K562 (cell line): ENCODE results near the gene SEZ6. TPM values are rescaled to one million over a fixed set of nuclear protein-coding genes. Genes with fewer than 3 reads are reported as not detected.
A peak's percentile ranks its signal among the peaks of the same experiment; 100 is the strongest.

Experiments
- BCL6 ChIP-seq: fragments of 250-450 bp; sonication (Bioruptor Pico); IDR thresholded peaks from 2 replicates; pipeline ENCODE4 v1.4.0; 2020
- CREB1 ChIP-seq, 2 experiments: sonication (generic) in 1 of 2; formaldehyde crosslinking in 1 of 2; IDR thresholded peaks; 2 replicates each; pipeline versions ENCODE4 v1.6.1 to v1.8.0; 2012 to 2022; ENCODE audit warnings: inconsistent platforms in 1 of 2, mild to moderate bottlenecking in 1 of 2, missing genetic modification reagents in 1 of 2, moderate library complexity in 1 of 2
- ETV1 ChIP-seq: fragments of 450-650 bp; conservative IDR thresholded peaks from 2 replicates; pipeline ENCODE4 v1.6.1; 2016; ENCODE audit warnings: missing genetic modification characterization, control low read depth, low read depth, missing compliant biosample characterization
- FOXJ3 ChIP-seq: sonication (generic); formaldehyde crosslinking; IDR thresholded peaks from 2 replicates; pipeline ENCODE4 v1.4.0; 2020; ENCODE audit warnings: mild to moderate bottlenecking, missing genetic modification reagents
- MCM2 ChIP-seq: fragments of 450-650 bp; IDR thresholded peaks from 2 replicates; pipeline ENCODE4 v1.6.1; 2017; ENCODE audit warnings: low read depth, mild to moderate bottlenecking
- REST ChIP-seq, 2 experiments: fragments of 450-650 bp; formaldehyde crosslinking in 1 of 2; IDR thresholded peaks; 2 replicates each; pipeline versions ENCODE4 v1.4.0 to v1.6.1; 2014 to 2020; ENCODE audit warnings: mild to moderate bottlenecking in 2 of 2, borderline replicate concordance in 1 of 2, low read depth in 1 of 2
- SAFB ChIP-seq: fragments of 200-400 bp; formaldehyde crosslinking; IDR thresholded peaks from 2 replicates; pipeline ENCODE4 v1.6.1; 2017; ENCODE audit warnings: low read depth, low read length, borderline replicate concordance
- SMAD3 ChIP-seq: fragments of 450-650 bp; formaldehyde crosslinking; conservative IDR thresholded peaks from 2 replicates; pipeline ENCODE4 v1.4.0; 2020; ENCODE audit warnings: mild to moderate bottlenecking
- STAT6 ChIP-seq: sonication (generic); formaldehyde crosslinking; IDR thresholded peaks from 2 replicates; pipeline ENCODE4 v1.8.1; 2023; ENCODE audit warnings: mild to moderate bottlenecking, missing genetic modification reagents
- TBL1XR1 ChIP-seq, 2 experiments: IDR thresholded peaks; 2 replicates each; pipeline ENCODE4 v1.6.1; 2012; ENCODE audit warnings: improper control_type of control experiment in 2 of 2, low read length in 2 of 2, mild to moderate bottlenecking in 1 of 2
- ZNF263 ChIP-seq: sonication (generic); formaldehyde crosslinking; IDR thresholded peaks from 2 replicates; pipeline ENCODE4 v1.8.0; 2022; ENCODE audit warnings: mild to moderate bottlenecking, missing genetic modification reagents, borderline replicate concordance
- ZNF696 ChIP-seq: fragments of 250-450 bp; sonication (Bioruptor Pico); conservative IDR thresholded peaks from 2 replicates; pipeline ENCODE4 v1.4.0; 2020; ENCODE audit warnings: mild to moderate bottlenecking, moderate library complexity
- polyA plus RNA-seq, 8 experiments: library from polyadenylated mRNA; depleted of rRNA in 4 of 8; stranded (reverse) in 5 of 8; unstranded in 3 of 8; fragments of >200 nt; fragmentation: Nextera tagmentation in 2 of 8; fragmentation: Illumina TruSeq in 1 of 8; extraction: Ambion mirVana in 2 of 8; extraction: Trizol in 1 of 8; gene quantifications; 2 replicates each; pipeline versions ENCODE4 v1.2.1 to v1.2.3, GENCODE V29; 2011 to 2014; ENCODE audit warnings: inconsistent platforms in 1 of 8, missing spikeins in 1 of 8
- total RNA-seq, 7 experiments: library from RNA; depleted of rRNA in 6 of 7; stranded (reverse); fragments of >200 nt in 6 of 7; fragmentation: Illumina TruSeq in 2 of 7; extraction: Trizol in 2 of 7; gene quantifications; 2 replicates each; pipeline versions ENCODE4 v1.2.1 to v1.2.3, GENCODE V29; 2011 to 2021; ENCODE audit warnings: low replicate concordance in 1 of 7
- TF ChIP-seq, protein P1 (sequence below): fragments of 250-450 bp; sonication (Bioruptor Pico); IDR thresholded peaks from 2 replicates; pipeline ENCODE4 v1.8.0; 2022; ENCODE audit warnings: moderate library complexity, mild to moderate bottlenecking, inconsistent platforms
- TF ChIP-seq, protein P2 (sequence below): fragments of 250-450 bp; sonication (Bioruptor Pico); IDR thresholded peaks from 2 replicates; pipeline ENCODE4 v1.5.1; 2021; ENCODE audit warnings: mild to moderate bottlenecking

SEZ6 gene
- total and polyA plus RNA-seq, 9 of the 15 experiments (the other 6 are each of a cell fraction or from before 2014, with no cell fraction given) = not detected

GRCh38 chr17:28916302-28916934 lies 89.4 kb downstream of the SEZ6 start (continued):
- TF ChIP-seq REST (IDR thresholded peaks at IDR 0.05; ENCODE audit: borderline replicate concordance) (peak; percentile 72), REST (CRISPR knock-in tag; IDR thresholded peaks at IDR 0.05; ENCODE audit: low read depth) (no peak), ZNF263 (CRISPR knock-in tag) (no peak), MCM2 (no peak), SMAD3 (CRISPR knock-in tag) (no peak), BCL6 (no peak), TBL1XR1 (IDR thresholded peaks at IDR 0.05; ENCODE audit: low read length in 2 of 2) (no peak), FOXJ3 (CRISPR knock-in tag) (no peak), ZNF696 (CRISPR knock-in tag) (no peak), STAT6 (CRISPR knock-in tag) (0 out of 2 replicates have a peak, but pooled peaks have one; percentile 52), ETV1 (no peak), SAFB (no peak), CREB1 (IDR thresholded peaks at IDR 0.05) (no peak), CREB1 (CRISPR knock-in tag; IDR thresholded peaks at IDR 0.05) (no peak)
- TF ChIP-seq, protein P1, sequence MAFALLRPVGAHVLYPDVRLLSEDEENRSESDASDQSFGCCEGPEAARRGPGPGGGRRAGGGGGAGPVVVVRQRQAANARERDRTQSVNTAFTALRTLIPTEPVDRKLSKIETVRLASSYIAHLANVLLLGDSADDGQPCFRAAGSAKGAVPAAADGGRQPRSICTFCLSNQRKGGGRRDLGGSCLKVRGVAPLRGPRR (CRISPR knock-in tag) = no peak
- TF ChIP-seq, protein P2, sequence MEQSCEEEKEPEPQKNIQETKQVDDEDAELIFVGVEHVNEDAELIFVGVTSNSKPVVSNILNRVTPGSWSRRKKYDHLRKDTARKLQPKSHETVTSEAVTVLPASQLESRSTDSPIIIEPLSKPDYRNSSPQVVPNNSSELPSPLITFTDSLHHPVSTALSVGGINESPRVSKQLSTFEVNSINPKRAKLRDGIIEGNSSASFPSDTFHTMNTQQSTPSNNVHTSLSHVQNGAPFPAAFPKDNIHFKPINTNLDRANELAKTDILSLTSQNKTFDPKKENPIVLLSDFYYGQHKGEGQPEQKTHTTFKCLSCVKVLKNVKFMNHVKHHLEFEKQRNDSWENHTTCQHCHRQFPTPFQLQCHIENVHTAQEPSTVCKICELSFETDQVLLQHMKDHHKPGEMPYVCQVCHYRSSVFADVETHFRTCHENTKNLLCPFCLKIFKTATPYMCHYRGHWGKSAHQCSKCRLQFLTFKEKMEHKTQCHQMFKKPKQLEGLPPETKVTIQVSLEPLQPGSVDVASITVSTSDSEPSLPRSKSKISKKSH = no peak
- TF ChIP-seq, all 486 proteins: peak for 14
